Measurements from ENCODE around the gene COMTD1. TPM values are rescaled to one million over a fixed set of nuclear protein-coding genes. Genes with fewer than 3 reads are reported as not detected.

The COMTD1 gene
- total and polyA plus RNA-seq, 2 donors (not counting 3 experiments of a cell fraction or from before 2014, with no cell fraction given) = 18.4 to 18.6 TPM

DNA sequence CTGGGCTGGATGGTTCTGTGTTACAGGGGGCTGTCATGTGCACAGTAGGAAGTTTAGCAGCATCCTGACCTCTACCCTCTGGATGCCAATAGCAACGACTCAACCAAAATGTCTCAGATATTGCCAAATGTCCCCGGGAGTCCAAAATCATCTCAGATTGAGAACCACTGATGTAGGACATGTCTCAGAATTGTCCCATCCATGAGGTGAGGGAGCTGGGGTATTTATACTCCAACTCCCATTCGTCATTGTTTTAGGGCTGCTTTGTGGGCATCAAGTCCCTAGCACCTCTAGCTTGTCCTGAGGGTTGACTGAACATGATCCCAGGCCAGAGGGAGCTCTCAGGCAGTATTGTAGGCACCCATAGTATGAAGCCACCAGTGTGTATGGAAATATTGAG, 25.2 kb upstream of the COMTD1 start:
- ChIA-PET POLR2A (no interaction called here), CTCF (no interaction called here)
- FAIRE-seq (no peak), DNase-seq (ENCODE audit: low read depth, low spot score) (no peak)
- Histone ChIP-seq H3K79me2 (ENCODE audit: control insufficient read depth, insufficient read depth, low read length) (no peaks in the 10 kb centered on the region), H3K9me1 (replicated peaks; ENCODE audit: control insufficient read depth, extremely low read depth, insufficient read depth, low read length) (no peaks in the 10 kb centered on the region), H3K4me2 (ENCODE audit: insufficient read depth, low read length) (no peak overlapping the region), H3K36me3 (ENCODE audit: control insufficient read depth in 2 of 2, extremely low read depth in 1 of 2, insufficient read depth in 2 of 2, low read length in 2 of 2) (no peaks in the 10 kb centered on the region), H2AFZ (ENCODE audit: low read depth, low read length) (no peak overlapping the region), H3K4me1 (ENCODE audit: control insufficient read depth, extremely low read depth, insufficient read depth, low read length) (no peaks in the 10 kb centered on the region), H3K4me3 (replicated peaks in 1 of 3; ENCODE audit: insufficient read depth in 1 of 3, low read depth in 1 of 3, low read length in 3 of 3) (no peak overlapping the region), H3K9ac (replicated peaks; ENCODE audit: extremely low read depth, insufficient read depth, low read length) (no peak overlapping the region), H3K27ac (ENCODE audit: insufficient read depth, low read depth, low read length) (no peak overlapping the region), H4K20me1 (replicated peaks; ENCODE audit: control insufficient read depth, extremely low read depth, insufficient read depth, low read length) (no peaks in the 10 kb centered on the region), H3K27me3 (ENCODE audit: control insufficient read depth in 2 of 2, insufficient read depth in 2 of 2, low read length in 2 of 2) (no peaks in the 10 kb centered on the region), H3K9me3 (replicated peaks; ENCODE audit: control insufficient read depth, insufficient read depth, low read length) (no peaks in the 10 kb centered on the region)
- BruUV-seq (replicated peaks) = no TSS peak
- TF ChIP-seq POLR2AphosphoS5 (IDR thresholded peaks at IDR 0.05; ENCODE audit: insufficient read depth, low read depth, low read length) = no peak
- dilution Hi-C loops (cut with MboI; ENCODE audit: extremely low pct_ligation_motif_present, low sequenced_read_pairs) (no loop called here), intact Hi-C loops (cut with micrococcal nuclease) (no loop called here)

DNA sequence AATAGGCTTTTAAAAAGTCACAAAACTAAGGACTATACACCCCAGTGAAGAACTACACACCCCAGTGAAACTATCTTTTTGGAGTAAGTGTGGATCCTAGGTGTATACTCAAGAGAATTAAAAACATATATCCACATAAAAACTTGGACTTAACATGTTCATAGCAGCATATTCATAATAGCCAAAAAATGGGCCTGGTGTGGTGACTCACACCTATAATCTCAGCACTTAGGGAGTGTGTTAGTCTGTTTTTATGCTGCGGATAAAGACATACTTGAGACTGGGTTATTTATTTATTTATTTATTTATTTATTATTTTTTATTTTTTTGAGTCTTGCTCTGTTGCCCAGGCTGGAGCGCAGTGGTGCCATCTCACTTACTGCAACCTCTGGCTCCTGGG, 19.0 kb upstream of the COMTD1 start:
- BruUV-seq (replicated peaks) = no TSS peak
- H3K27ac ChIP-seq (ENCODE audit: insufficient read depth, low read depth, low read length) = no peak overlapping the region
- CTCF ChIA-PET = no interaction called here
- TF ChIP-seq POLR2AphosphoS5 (IDR thresholded peaks at IDR 0.05; ENCODE audit: insufficient read depth, low read depth, low read length) = no peak
- TF ChIP-seq, protein P1, sequence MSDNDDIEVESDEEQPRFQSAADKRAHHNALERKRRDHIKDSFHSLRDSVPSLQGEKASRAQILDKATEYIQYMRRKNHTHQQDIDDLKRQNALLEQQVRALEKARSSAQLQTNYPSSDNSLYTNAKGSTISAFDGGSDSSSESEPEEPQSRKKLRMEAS (IDR thresholded peaks at IDR 0.05; ENCODE audit: insufficient read depth, insufficient read length) = no peak
- TF ChIP-seq JUN (IDR thresholded peaks at IDR 0.05; ENCODE audit: borderline replicate concordance, insufficient read depth, insufficient read length, low read depth) = no peak
- TF ChIP-seq FOS (IDR thresholded peaks at IDR 0.05; ENCODE audit: borderline replicate concordance, insufficient read depth, low read length) = no peak
- TF ChIP-seq MYC (IDR thresholded peaks at IDR 0.05; ENCODE audit: low read depth, low read length) = no peak
- no peak for TF ChIP-seq GATA2 (IDR thresholded peaks at IDR 0.05; ENCODE audit: insufficient read depth, insufficient read length, low read depth, low read length)
- TF ChIP-seq, protein P2, sequence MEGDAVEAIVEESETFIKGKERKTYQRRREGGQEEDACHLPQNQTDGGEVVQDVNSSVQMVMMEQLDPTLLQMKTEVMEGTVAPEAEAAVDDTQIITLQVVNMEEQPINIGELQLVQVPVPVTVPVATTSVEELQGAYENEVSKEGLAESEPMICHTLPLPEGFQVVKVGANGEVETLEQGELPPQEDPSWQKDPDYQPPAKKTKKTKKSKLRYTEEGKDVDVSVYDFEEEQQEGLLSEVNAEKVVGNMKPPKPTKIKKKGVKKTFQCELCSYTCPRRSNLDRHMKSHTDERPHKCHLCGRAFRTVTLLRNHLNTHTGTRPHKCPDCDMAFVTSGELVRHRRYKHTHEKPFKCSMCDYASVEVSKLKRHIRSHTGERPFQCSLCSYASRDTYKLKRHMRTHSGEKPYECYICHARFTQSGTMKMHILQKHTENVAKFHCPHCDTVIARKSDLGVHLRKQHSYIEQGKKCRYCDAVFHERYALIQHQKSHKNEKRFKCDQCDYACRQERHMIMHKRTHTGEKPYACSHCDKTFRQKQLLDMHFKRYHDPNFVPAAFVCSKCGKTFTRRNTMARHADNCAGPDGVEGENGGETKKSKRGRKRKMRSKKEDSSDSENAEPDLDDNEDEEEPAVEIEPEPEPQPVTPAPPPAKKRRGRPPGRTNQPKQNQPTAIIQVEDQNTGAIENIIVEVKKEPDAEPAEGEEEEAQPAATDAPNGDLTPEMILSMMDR (IDR thresholded peaks at IDR 0.05; ENCODE audit: extremely low read depth in 1 of 2, insufficient read depth in 1 of 2, low read depth in 1 of 2, low read length in 2 of 2) = no peak
- no peaks in the 10 kb centered on the region for H3K27me3 ChIP-seq (ENCODE audit: control insufficient read depth in 2 of 2, insufficient read depth in 2 of 2, low read length in 2 of 2)
- H4K20me1 ChIP-seq (replicated peaks; ENCODE audit: control insufficient read depth, extremely low read depth, insufficient read depth, low read length) = no peaks in the 10 kb centered on the region
- POLR2A ChIA-PET = no interaction called here
- dilution Hi-C loops (cut with MboI; ENCODE audit: extremely low pct_ligation_motif_present, low sequenced_read_pairs) (no loop called here), intact Hi-C loops (cut with micrococcal nuclease) (no loop called here)
- H3K4me1 ChIP-seq (ENCODE audit: control insufficient read depth, extremely low read depth, insufficient read depth, low read length) = no peaks in the 10 kb centered on the region
- H3K4me3 ChIP-seq (replicated peaks in 1 of 3; ENCODE audit: insufficient read depth in 1 of 3, low read depth in 1 of 3, low read length in 3 of 3) = no peak overlapping the region
- H3K9me1 ChIP-seq (replicated peaks; ENCODE audit: control insufficient read depth, extremely low read depth, insufficient read depth, low read length) = no peaks in the 10 kb centered on the region
- H2AFZ ChIP-seq (ENCODE audit: low read depth, low read length) = no peak overlapping the region
- H3K9me3 ChIP-seq (replicated peaks; ENCODE audit: control insufficient read depth, insufficient read depth, low read length) = no peaks in the 10 kb centered on the region
- H3K9ac ChIP-seq (replicated peaks; ENCODE audit: extremely low read depth, insufficient read depth, low read length) = no peak overlapping the region
- no peak for FAIRE-seq
- no peak overlapping the region for H3K4me2 ChIP-seq (ENCODE audit: insufficient read depth, low read length)
- DNase-seq (ENCODE audit: low read depth, low spot score) = no peak
- no peaks in the 10 kb centered on the region for H3K36me3 ChIP-seq (ENCODE audit: control insufficient read depth in 2 of 2, extremely low read depth in 1 of 2, insufficient read depth in 2 of 2, low read length in 2 of 2)
- H3K79me2 ChIP-seq (ENCODE audit: control insufficient read depth, insufficient read depth, low read length) = no peaks in the 10 kb centered on the region
